Cerebellar cortex (tissue), 1 donor: ENCODE data around the gene ADAMTS16.

Experiments
- DNase-seq: peaks from one replicate; pipeline ENCODE4 v3.0.0-alpha.2; 2015; ENCODE audit warnings: low spot score

ADAMTS16 gene

GRCh38 chr5:5183189-5183699 lies 43.1 kb downstream of the ADAMTS16 start:
- no peak for DNase-seq

DNA sequence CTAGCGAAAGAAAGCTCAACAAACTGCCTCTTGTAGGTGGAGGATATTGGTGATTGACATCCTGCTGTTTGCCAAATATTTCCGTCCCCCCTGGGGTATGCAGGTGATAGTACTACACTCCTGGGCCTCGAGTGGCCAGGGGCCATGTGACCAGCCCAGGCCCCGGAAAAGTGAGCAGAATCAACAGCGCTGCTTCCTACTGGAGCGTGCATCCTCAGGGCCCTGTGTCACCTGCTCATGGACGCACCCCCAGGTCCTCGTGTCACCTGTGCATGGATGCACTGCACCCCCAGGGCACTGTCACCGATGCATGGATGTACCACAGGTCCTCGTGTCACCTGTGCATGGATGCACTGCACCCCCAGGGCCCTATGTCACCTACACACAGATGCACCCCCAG lies 43.8 kb downstream of the ADAMTS16 start:
- DNase-seq = no peak

DNA sequence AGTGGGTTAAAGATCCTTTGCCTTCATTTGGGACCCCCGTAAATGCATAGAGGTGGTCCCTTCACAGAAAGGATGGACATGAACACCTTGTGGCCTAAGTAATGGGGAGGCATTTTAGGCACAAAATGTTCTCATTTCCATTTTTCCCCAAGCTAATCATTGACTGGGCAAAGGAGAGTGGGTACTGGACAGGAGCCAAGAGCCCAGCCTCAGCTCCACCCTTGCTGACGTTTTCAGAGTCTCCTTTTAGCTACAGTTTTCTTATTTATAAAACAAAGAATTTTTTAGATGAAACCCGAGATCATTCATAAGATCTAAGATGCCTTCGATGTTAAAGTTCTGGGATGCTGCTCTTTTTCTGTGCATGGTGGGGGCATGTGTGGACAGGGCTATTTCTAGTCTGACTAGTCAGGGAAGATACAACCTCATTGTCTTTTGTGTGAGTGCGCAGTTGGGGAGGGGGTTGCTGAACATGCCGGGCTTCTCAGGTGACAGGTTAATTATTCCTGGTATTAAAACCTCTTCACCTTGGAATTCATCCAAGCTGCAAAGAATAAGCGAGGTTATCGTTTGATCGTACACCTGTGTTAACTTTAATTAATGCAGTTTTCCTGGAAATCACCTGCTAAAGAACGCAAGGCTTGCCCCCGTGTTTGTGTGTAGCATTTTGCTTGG lies 48.4 kb downstream of the ADAMTS16 start:
- no peak for DNase-seq

DNA sequence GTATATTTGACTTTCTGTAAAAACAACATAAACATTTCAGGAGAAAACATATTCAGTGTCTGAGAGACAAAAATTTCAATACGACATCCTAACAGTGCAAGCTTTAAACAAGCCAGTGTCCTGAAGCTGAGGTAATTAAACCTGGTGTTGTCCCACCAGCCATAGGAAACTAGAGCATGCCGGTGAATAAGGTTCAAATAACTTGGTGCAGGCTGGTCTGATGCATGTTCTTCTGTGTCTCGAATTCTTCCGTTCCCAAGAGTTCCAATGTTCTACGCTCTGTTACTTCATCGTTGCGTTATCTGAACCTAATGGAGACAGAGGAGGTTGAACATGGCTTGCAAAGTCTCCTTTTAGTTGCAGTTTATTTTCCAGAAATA lies 48.9 kb downstream of the ADAMTS16 start:
- no peak for DNase-seq

DNA sequence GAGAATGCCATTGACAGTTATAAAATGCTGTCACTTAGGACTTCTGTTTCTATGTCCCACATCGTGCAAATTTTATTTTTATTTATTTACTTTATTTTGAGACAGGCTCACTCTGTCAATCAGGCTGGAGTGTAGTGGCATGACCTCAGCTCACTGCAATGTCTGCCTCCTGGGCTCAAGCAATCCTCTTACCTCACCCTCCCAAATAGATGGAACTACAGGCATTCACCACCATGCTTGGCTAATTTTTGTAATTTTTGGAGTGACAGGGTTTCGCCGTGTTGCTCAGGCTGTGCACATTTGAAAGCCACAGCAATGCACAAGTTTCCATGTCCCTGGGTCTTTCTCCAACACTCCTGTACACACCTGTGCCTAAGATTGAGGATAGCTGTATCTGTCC lies 51.8 kb downstream of the ADAMTS16 start:
- no peak for DNase-seq

DNA sequence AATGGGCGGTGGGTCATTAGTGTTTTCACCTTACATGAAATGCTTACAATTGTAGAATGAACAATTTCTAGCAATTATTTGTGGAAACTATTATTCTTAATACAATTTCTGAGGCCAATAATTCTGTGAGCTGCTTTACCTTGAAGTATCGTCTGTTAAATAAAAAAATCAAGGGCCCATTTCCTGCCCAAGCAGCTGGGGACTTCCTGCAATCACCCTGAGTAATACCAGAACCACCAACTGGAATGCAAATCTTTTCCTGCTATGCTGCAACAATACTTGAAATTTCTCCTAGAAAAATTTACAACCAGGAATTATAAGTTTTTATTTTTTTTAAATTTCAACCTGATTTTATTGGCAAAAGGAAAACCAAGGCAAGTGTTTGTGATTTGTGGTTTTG lies 52.6 kb downstream of the ADAMTS16 start:
- no peak for DNase-seq

- DNase-seq = no peak
Measured at GRCh38 chr5:5195128-5195918, 55.2 kb downstream of the ADAMTS16 start.

DNA sequence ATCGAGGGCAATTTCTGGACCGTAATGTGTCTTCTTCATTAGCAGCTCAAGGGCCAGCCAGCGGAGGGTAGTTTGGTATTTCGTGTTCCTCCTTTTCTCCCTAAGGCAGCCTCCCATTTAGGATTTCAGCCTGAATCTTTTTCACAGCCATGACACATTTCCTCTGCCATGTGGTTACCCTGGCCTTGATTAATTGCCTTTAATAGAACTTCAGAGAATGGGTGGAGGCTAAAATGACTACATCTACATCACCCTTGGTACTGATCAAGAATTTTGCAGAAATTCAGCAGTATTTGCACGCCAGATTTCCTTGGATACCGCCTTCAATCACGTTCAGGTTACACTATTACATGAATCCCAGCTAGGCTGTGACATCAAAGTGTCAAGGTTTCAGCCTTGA lies 58.0 kb downstream of the ADAMTS16 start:
- no peak for DNase-seq

DNA sequence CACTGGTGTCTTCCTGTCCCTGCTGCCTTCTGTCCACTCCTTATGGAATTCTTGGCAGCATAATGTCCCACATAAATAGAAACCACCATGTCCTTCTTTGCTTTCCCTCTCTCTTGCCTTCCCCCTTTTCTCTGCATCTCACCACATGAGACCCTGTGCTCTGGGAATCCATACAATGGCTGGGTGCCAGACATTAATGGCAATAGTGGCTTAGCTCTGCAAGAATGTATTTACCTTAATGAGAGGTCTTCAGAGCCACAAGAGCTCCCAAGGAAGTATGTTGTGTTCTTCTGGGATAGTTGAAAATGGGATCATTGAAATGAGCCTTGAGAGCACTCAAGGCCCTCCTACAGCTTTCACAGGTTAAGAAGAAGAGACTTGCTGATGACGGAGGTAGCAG lies 58.7 kb downstream of the ADAMTS16 start:
- DNase-seq = no peak

- no peak for DNase-seq
Measured at GRCh38 chr5:5199495-5199894, 59.4 kb downstream of the ADAMTS16 start.

DNA sequence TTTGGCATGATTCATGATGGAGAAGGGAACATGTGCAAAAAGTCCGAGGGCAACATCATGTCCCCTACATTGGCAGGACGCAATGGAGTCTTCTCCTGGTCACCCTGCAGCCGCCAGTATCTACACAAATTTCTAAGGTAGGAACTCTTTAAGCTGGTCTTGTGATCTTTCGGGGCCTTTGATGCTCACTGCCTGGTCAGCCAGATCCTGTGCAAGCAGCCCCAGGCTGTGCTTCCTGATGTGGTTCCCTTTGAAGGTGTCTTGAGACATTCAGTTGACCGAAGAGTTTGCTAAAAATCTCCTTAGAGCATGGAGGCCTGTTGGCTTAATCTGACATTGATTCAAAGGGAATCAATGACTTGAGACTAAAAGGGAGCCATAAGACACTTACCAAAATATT lies 60.0 kb downstream of the ADAMTS16 start:
- DNase-seq = no peak

DNA sequence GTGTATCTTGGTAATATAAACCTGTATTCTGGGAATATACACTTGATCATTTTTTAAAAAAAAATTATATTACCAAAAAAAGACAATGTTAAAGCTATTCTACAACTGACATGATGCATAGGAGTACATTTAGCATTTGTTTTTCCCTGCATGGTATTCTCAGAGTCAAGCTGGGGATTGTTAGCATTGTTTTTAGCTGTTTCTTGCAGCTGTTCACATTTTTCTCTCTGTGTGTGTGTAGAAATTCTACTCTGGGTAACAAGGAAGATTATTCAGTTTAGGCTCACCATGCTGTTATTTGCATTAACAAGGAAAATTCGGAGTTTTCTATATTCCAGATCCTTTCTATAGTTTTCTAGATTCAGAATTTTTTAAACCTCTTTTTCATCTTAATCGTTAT lies 62.2 kb downstream of the ADAMTS16 start:
- no peak for DNase-seq

GRCh38 chr5:5203451-5203850 lies 63.3 kb downstream of the ADAMTS16 start:
- no peak for DNase-seq

DNA sequence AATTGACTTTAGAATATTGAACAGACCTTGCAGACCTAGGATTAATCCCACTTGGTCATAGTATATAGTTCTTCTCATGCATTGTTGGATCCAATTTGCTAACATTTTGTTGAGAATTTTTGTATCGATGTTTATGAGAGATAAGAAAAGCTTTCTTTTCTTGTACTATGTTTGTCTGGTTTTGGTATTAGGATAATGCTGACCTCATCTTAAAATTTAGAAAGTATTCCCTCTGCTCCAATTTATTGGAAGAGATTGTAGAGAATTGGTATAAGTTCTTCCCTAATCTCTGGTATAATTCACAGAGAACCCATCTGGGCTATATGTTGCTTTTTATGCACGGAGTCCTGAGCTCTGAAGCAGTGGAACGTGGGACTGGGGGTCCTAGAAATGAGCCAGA lies 67.7 kb downstream of the ADAMTS16 start:
- no peak for DNase-seq

GRCh38 chr5:5209089-5209488 lies 69.0 kb downstream of the ADAMTS16 start:
- peak; percentile 70 for DNase-seq

DNA sequence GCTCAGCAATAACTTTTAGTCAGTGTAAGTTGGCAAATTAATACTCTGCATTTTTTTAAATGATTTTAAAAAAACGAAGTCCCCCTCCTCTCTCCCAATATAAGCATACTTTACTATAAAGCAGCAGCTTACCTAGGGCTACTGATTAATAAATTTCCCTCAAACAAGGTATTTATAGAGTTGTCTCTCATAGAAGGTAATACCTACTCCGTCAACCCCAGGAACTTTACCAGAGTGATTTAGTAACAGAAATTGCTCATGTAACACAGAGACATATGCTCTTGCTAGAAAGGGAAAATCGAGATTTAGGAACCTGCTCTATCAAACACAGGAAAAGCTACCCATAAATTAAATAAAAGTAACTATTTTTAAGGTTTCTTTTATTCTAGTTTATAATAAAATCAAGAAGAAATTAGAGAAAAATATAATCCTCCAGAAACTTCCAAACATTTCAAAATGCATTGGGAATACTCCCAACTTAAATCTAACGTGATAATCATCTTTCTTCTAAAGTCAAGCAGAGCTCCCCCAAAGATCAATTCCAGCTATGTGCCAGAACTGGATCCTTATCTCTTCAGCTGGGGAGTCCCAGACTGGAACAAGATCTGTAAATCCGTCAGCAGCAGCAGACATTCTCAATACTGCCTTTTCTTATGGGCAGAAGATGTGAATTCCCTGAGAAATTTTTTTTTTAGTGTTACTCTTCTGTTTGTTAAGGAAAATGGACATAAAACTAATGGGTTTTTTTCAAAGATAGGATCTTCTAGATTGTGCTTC lies 69.6 kb downstream of the ADAMTS16 start:
- peak; percentile 40 for DNase-seq

DNA sequence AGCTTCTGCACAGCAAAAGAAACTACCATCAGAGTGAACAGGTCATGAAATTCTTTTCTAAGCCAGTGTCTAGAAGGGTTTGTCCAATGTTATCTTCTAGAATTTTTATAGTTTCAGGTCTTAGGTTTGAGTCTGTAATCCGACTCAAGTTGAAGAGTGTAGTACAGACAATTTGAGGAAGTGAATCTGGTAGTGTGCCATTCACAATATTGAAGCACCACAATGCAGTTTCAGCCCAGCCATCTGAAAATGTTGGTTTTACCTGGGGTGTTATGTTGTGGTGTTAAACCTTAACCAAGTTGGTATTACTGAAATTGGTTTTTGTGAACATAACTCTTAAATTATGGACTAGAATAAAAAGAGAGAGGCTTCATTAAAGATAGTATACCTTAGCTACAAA lies 77.2 kb downstream of the ADAMTS16 start:
- DNase-seq = no peak

GRCh38 chr5:5218396-5218795 lies 78.3 kb downstream of the ADAMTS16 start:
- DNase-seq = peak; percentile 96

DNA sequence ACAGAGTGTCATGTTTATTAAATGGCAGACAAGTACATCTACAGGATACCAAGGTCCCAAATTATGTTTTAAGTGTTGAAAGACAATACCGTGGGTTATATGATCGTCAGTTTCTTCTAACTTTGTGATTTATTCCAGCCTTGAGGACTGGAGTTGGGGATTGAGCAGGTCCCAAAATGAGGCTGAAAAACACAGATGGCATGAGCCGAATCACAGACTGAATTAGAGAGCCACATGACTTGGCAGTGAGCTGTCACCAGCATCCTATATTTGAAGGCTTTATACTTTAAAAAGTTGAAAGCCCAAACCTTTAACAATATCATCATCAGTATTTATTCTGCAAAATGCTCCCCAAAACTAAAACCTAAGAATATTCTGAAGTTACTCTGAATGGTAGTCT lies 79.4 kb downstream of the ADAMTS16 start:
- DNase-seq = peak; percentile 82

DNA sequence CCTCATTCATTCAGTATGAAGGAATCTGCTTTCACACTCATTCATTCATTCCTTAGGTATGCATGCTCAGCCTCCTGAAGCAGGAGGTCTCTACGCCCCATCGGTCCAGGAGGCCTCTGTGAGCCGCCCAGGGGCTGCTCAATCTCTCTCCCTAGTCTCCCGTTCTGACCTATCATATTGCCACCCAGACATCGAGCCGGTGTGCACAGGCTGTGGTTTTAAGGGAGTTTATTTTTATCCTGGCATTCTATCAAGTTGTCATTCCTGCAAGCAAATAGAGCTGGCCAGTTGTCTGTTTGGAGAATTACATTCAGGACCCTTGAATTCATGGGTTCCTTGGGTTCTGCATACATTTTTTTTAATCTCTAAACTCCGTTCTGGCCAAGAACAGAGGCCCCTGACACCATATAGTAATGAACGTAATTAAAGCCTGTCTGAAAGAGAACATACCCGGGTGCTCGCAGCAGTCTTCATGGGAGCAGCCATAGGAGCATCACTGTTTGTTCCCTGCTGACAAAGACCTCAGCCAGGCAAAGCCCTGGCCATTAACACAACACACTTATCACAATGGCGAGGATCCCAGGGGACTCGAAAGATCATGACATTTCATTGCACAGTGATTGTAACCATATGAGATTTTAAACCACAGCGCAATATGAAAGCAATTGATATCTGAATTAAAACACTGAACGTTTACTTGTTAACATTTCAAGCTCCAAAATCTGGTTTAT lies 80.9 kb downstream of the ADAMTS16 start:
- peak; percentile 37 for DNase-seq

DNA sequence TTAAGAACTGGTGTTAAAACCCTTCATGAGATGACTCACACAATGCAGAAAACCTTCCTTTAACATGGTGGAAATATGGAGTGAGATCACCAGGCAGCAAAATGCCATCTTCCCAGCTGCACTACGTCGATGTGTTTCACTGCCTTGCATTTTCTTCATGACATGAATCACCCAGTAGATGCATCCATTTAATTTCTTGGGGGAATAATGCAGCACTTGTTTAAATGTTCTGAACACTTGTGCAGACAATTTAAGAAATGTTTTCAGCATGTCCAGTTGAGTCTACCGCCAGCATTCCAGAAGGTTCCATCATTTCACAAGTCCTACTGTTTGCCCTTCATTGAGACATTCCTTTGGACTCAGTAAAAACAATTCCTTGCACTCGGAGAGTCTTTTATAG lies 81.6 kb downstream of the ADAMTS16 start:
- no peak for DNase-seq

DNA sequence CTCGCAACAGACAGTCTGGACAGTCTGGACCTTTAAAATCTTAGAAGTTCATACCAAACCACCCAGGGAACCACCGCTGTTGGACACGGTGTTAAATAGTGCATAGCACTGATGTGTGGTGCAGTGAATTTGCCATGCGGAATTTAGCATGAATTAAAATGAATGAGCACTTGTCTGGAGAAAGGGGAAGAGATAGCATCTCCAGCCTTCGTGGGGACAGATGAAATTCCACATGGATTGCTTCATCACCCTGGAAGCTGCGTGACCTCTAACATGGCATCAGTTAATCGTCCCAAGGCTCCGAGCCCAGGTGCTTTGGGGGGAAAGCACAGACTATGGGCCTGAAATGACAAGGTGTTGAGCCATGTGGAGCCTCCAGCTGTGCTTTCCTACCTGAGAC lies 91.4 kb downstream of the ADAMTS16 start:
- no peak for DNase-seq
